ENCODE results near the gene IL17RC.
"Not testable (repeated sequence)": the region's sequence is repeated elsewhere in the genome, so short reads cannot be mapped to it uniquely, and the experiment has no call there.

Gene IL17RC

GRCh38 chr3:9895715-9896114 lies 21.2 kb upstream of the IL17RC start:
- not testable (repeated sequence) for DNase-seq (ENCODE audit: low spot score)

GRCh38 chr3:9896755-9897407 lies 20.0 kb upstream of the IL17RC start:
- peak; percentile 45 for DNase-seq (ENCODE audit: low spot score)

- DNase-seq (ENCODE audit: low spot score), result peak; percentile 99
These were observed 19.2 kb upstream of the IL17RC start for GRCh38 chr3:9897408-9898372.

GRCh38 chr3:9898467-9899241 lies 18.2 kb upstream of the IL17RC start:
- DNase-seq (ENCODE audit: low spot score), result no peak

GRCh38 chr3:9899289-9899791 lies 17.6 kb upstream of the IL17RC start:
- DNase-seq (ENCODE audit: low spot score), result no peak

GRCh38 chr3:9900965-9901415 lies 15.9 kb upstream of the IL17RC start:
- DNase-seq (ENCODE audit: low spot score), result not testable (repeated sequence)

GRCh38 chr3:9901967-9902366 lies 14.9 kb upstream of the IL17RC start:
- DNase-seq (ENCODE audit: low spot score), result no peak

GRCh38 chr3:9902372-9903237 lies 14.3 kb upstream of the IL17RC start, which contains the start of gene IL17RE:
Gene IL17RE (plus strand): TSS chr3:9902848. CDS start chr3:9902933, 85 bp downstream.
- no peak for DNase-seq (ENCODE audit: low spot score)

- peak; percentile 51 for DNase-seq (ENCODE audit: low spot score)
These were observed 13.7 kb upstream of the IL17RC start for GRCh38 chr3:9903238-9903624.

GRCh38 chr3:9903904-9904303 lies 13.0 kb upstream of the IL17RC start:
- DNase-seq (ENCODE audit: low spot score), result no peak

GRCh38 chr3:9906480-9906879 lies 10.4 kb upstream of the IL17RC start:
- no peak for DNase-seq (ENCODE audit: low spot score)

- no peak for DNase-seq (ENCODE audit: low spot score)
These were observed 8.6 kb upstream of the IL17RC start for GRCh38 chr3:9908286-9908685.

GRCh38 chr3:9909221-9910013 lies 7.5 kb upstream of the IL17RC start:
- DNase-seq (ENCODE audit: low spot score), result peak; percentile 40

- no peak for DNase-seq (ENCODE audit: low spot score)
These were observed 5.0 kb upstream of the IL17RC start for GRCh38 chr3:9911863-9912262.

GRCh38 chr3:9912294-9912935 lies 4.5 kb upstream of the IL17RC start:
- DNase-seq (ENCODE audit: low spot score), result peak; percentile 54

GRCh38 chr3:9913601-9914000 lies 3.3 kb upstream of the IL17RC start:
- no peak for DNase-seq (ENCODE audit: low spot score)

GRCh38 chr3:9914011-9914410 lies 2.9 kb upstream of the IL17RC start:
- DNase-seq (ENCODE audit: low spot score), result no peak

- no peak for DNase-seq (ENCODE audit: low spot score)
These were observed 2.2 kb upstream of the IL17RC start for GRCh38 chr3:9914559-9915253.
